Measurements from ENCODE around the gene NPSR1. TPM values are rescaled to one million over a fixed set of nuclear protein-coding genes. Genes with fewer than 3 reads are reported as not detected.
A peak's percentile ranks its signal among the peaks of the same experiment; 100 is the strongest.

Gene NPSR1
- total RNA-seq, 4 donors from 2014 or later, result not detected

GRCh38 chr7:34756691-34757090, 98.7 kb downstream of the NPSR1 start:
- Histone ChIP-seq H3K27ac (no peak overlapping the region), H3K36me3 (no peaks in the 10 kb centered on the region), H3K4me1 (no peaks in the 10 kb centered on the region), H3K9me3 (no peaks in the 10 kb centered on the region), H3K4me3 (no peak overlapping the region), H3K27me3 (no peaks in the 10 kb centered on the region)
- in situ Hi-C loops (cut with MboI; ENCODE audit: low sequenced_read_pairs in 4 of 4), result no loop called here
- intact Hi-C loops (cut with DNase I; ENCODE audit: low total_unique reads), result no loop called here
- ATAC-seq, result no peak
- TF ChIP-seq POLR2A (IDR thresholded peaks at IDR 0.05) (no peak), CTCF (IDR thresholded peaks at IDR 0.05 in 4 of 5, conservative IDR thresholded peaks at IDR 0.05 in 1 of 5) (no peak)
- no peak for DNase-seq

- H3K4me1 ChIP-seq, result no peaks in the 10 kb centered on the region
- DNase-seq, result no peak
- no peaks in the 10 kb centered on the region for H3K9me3 ChIP-seq
- no peak for ATAC-seq
- TF ChIP-seq POLR2A (IDR thresholded peaks at IDR 0.05) (no peak), CTCF (IDR thresholded peaks at IDR 0.05 in 4 of 5, conservative IDR thresholded peaks at IDR 0.05 in 1 of 5) (no peak)
- in situ Hi-C loops (cut with MboI; ENCODE audit: low sequenced_read_pairs in 4 of 4) (no loop called here), intact Hi-C loops (cut with DNase I; ENCODE audit: low total_unique reads) (no loop called here)
- H3K4me3 ChIP-seq, result no peak overlapping the region
- no peaks in the 10 kb centered on the region for H3K36me3 ChIP-seq
- H3K27me3 ChIP-seq, result no peaks in the 10 kb centered on the region
- H3K27ac ChIP-seq, result no peak overlapping the region
Observed at GRCh38 chr7:34757570-34758110, 99.6 kb downstream of the NPSR1 start.

- H3K4me1 ChIP-seq, result no peaks in the 10 kb centered on the region
- TF ChIP-seq CTCF (IDR thresholded peaks at IDR 0.05 in 4 of 5, conservative IDR thresholded peaks at IDR 0.05 in 1 of 5) (no peak), POLR2A (IDR thresholded peaks at IDR 0.05) (no peak)
- H3K27ac ChIP-seq, result no peak overlapping the region
- in situ Hi-C loops (cut with MboI; ENCODE audit: low sequenced_read_pairs in 4 of 4), result no loop called here
- ATAC-seq (no peak), DNase-seq (no peak)
- no peaks in the 10 kb centered on the region for H3K27me3 ChIP-seq
- no peaks in the 10 kb centered on the region for H3K36me3 ChIP-seq
- H3K4me3 ChIP-seq, result no peak overlapping the region
- no peaks in the 10 kb centered on the region for H3K9me3 ChIP-seq
- intact Hi-C loops (cut with DNase I; ENCODE audit: low total_unique reads), result no loop called here
Observed at GRCh38 chr7:34758111-34758601, 100.1 kb downstream of the NPSR1 start.

- Histone ChIP-seq H3K9me3 (no peaks in the 10 kb centered on the region), H3K4me3 (no peak overlapping the region), H3K27me3 (no peaks in the 10 kb centered on the region), H3K27ac (no peak overlapping the region), H3K36me3 (no peaks in the 10 kb centered on the region), H3K4me1 (no peaks in the 10 kb centered on the region)
- in situ Hi-C loops (cut with MboI; ENCODE audit: low sequenced_read_pairs in 4 of 4) (no loop called here), intact Hi-C loops (cut with DNase I; ENCODE audit: low total_unique reads) (no loop called here)
- peak in 2 of 5 experiments; percentile 22 to 29 for TF ChIP-seq CTCF (IDR thresholded peaks at IDR 0.05 in 4 of 5, conservative IDR thresholded peaks at IDR 0.05 in 1 of 5)
- TF ChIP-seq POLR2A (IDR thresholded peaks at IDR 0.05), result no peak
- ATAC-seq (no peak), DNase-seq (no peak)
Observed at GRCh38 chr7:34759477-34760125, 101.6 kb downstream of the NPSR1 start.
